Activated T-cell treated with anti-CD3 and anti-CD28 coated beads, Interleukin-2, amount 50 U/mL, for 48 hours (primary cell): ENCODE data around the gene AADACL3.
"Not testable (repeated sequence)": the region's sequence is repeated elsewhere in the genome, so short reads cannot be mapped to it uniquely, and the experiment has no call there.

Experiments used
- DNase-seq, 2 experiments: peaks; one replicate each; pipeline ENCODE4 v3.0.0-alpha.2; 2020

Gene AADACL3, protein sequence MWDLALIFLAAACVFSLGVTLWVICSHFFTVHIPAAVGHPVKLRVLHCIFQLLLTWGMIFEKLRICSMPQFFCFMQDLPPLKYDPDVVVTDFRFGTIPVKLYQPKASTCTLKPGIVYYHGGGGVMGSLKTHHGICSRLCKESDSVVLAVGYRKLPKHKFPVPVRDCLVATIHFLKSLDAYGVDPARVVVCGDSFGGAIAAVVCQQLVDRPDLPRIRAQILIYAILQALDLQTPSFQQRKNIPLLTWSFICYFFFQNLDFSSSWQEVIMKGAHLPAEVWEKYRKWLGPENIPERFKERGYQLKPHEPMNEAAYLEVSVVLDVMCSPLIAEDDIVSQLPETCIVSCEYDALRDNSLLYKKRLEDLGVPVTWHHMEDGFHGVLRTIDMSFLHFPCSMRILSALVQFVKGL

DNA sequence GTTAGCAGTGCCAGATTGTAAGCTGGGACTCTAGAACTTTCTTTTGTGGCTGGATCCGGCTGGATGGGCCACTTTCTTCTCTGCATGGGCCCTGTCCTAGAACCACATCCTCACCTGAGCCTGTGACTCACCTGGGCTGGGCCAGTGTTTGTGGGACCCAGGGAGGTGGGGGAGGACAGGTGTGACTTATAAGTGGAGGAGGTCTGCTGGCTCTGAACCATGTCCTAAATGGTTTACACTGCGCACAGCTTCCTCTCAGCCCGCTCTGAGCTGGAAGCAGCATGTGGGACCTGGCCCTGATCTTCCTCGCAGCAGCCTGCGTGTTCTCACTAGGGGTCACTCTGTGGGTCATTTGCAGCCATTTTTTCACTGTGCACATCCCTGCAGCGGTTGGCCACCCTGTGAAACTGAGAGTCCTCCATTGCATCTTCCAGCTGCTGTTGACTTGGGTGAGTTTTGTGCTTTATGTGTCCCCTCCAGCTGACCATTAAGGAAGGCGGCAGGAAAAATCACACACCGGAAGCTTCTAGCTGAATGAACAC is at the start of gene AADACL3:
AADACL3 (plus strand) TSS at position 215 of the 542 bp plus-strand sequence; CDS start at position 282, 67 bp downstream.
- DNase-seq = no peak

DNA sequence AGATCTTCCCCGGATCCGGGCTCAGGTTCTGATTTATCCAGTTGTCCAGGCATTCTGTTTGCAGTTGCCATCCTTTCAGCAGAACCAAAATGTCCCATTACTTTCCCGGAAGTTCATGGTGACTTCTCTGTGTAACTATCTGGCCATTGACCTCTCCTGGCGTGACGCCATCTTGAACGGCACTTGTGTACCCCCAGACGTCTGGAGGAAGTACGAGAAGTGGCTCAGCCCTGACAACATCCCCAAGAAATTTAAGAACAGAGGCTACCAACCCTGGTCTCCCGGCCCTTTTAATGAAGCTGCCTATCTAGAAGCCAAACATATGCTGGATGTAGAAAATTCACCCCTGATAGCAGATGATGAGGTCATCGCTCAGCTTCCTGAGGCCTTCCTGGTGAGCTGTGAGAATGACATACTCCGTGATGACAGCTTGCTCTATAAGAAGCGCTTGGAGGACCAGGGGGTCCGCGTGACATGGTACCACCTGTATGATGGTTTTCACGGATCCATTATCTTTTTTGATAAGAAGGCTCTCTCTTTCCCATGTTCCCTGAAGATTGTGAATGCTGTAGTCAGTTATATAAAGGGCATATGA is 49.7 kb upstream of the AADACL3 start:
- no peak for DNase-seq

DNA sequence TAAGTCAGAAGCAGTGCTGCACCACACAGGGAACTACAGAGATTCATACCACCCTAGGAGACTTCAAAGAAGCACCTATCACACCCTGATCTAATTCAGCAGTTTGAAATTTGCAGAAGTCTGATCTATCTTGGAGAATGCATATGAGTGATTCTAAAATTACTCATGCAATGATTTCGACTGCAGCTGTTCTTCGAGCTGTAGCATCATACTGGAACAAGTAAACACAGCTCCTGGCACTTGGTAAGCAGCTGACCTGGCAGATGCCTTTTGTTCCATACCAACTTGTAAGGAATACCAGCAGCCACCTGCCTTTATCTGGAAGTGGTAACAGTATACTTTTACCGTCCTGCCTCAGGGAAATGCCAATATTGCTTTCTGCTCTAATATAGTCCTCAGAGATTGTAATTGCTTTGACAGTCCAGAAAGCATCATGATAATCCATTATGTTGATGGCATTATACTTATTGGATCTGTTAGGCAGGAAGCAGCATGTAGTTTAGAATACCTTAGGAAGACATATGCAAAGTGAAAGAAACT is 46.3 kb upstream of the AADACL3 start:
- no peak for DNase-seq

DNA sequence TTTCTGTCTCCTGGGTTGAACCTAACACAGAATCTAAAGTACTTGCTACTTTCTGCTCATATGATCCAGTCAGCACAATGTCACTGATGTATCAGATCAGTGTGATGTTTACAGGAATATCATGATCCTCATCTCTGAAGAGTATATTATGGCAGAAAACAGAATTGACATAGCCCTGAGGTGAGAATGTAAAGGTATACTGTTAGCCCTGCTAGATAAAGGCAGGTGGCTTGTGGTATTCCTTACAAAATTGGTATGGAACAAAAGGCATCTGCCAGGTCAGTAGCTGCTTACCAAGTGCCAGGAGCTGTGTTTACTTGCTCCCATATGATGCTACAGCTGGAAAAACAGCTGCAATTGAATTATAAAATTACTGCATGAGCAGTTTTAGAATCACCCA is 41.6 kb upstream of the AADACL3 start:
- DNase-seq = no peak

DNA sequence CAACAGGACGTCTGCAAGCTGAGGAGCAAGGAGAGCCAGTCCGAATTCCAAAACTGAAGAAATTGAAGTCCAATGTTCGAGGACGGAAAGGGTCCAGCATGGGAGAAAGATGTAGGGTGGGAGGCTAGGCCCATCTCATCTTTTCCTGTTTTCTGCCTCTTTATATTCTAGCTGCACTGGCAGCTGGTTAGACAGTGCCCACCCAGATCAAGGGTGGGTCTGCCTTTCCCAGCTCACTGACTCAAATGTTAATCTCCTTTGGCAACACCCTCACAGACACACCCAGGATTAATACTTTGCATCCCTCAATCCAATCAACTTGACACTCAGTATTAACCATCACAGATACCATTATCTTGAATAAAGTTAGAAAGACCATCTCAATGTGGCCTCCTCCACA is 39.8 kb upstream of the AADACL3 start:
- DNase-seq = not testable (repeated sequence)

DNA sequence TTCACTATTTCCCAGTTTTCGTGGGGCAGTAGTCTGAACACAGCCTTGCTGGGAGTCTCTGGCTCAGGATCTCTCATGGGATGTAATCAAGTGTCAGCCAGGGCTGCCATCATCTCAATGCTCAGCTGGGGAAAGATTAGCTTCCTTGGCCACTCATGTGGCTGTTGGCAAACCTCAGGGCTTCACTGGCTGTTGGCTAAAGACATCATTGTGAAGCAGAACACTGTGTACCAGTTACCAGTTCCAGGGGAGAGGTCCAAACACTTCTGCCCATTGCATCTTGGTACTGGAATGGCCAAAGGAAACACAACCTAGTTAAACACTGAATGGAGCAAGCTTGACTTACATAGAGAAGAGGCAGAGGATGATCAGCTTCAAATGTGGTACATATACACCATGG is 38.3 kb upstream of the AADACL3 start:
- no peak for DNase-seq

DNA sequence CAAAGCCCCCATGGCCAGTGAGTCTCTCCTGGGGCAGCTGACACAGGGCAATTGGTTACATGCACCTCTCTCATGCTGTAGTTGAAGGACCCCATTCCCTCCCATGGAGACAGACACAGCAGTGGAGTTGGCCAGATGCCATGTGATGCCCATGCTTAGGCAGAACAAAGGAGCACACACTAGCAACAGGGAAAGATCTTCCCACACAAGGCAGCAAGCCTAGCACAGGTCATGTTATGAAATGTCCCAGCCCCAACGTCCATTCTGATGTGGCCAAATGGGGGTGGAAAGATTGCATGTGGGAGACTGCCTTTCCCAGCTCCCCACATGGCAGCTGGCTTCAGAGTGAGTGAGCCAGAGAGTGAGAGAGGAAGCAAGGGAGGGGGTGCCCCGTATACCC is 37.6 kb upstream of the AADACL3 start:
- no peak for DNase-seq

DNA sequence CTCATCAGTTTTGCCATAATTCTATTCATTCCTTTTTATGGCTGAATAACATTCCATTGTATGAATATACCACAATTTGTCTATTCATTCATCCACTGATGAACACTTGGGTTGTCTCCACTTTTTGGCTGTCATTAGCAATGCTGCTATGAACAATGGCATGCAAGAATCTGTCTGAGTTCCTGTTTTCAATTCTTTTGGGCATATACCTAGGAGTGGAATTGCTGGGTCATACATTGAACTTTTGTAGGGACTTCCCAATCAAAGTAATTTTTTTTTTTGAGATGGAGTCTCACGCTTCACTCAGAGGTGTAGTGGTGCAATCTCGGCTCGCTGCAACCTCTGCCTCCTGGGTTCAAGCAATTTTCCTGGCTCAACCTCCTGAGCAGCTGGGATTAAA is 37.1 kb upstream of the AADACL3 start:
- DNase-seq = no peak

DNA sequence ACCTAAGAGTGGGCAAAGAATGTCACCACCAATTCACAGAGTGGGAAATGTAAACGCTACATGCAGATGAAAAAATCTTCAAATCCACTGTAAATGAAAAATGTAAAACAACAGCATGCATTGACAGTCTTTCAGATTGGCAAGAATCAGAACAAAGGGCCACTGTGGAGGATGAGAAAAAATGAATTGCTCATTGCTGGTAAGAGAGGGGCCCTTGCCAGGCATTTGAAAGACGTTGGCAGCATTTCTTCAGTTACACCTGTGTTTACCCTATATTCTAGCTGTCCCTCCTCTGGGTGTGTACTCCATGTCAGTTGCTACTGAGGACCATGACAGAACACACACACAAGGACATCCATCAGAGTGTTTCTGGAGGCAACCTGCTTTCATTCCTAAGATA is 25.8 kb upstream of the AADACL3 start:
- no peak for DNase-seq

DNA sequence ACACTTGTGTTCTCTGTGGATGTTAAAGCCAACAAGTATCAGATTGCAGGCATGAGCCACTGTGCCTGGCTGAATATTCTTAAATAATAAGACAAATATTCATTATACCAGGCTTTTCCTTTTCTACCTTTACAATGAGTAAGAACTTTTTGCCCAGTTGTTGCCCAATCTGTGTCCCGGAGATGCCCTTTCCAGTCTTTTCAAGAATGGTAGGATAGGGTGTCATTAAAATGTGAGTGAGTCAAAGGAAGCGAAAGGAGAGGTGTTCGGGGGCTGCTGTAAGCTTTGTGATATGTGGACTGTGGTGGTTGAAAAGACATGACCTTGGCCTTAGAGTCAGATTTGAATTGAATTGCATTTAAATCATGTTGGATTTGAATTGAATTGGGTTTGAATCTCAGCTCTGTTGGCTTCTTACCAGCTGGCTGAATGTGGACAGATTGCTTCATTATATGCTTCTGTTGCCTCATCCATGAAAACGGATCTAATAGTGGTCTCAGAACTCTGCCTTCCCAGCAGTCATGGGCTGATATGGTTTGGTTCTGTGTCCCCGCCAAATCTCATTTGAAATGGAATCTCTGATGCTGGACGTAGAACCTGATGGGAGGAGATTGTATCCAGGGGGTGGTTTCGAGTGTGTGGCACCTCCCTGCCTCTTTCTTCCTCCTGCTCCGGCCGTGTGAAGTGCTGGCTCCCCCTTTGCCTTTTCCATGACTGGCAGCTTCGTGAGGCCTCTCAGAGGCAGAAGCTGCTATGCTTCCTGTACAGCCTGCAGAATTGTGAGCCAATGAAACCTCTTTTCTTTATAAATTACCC is 22.7 kb upstream of the AADACL3 start:
- no peak for DNase-seq

DNA sequence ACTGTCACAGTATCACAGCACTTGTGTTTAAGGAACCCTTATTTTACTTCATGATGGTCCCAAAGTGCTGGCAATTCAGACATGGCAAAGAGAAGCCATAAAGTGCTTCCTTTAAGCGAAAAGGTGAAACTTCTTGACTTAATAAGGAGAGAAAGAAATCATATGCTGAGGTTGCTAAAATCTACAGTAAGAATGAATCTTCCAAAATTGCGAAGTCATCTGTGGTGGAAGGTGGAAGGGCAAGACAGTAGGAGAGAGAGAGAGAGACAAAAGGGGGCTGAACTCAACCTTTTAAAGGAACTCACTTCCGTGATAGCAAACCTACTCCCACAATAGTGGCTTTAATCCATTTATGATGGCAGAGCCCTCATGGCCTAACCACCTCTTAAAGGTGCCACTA is 19.3 kb upstream of the AADACL3 start:
- no peak for DNase-seq

DNA sequence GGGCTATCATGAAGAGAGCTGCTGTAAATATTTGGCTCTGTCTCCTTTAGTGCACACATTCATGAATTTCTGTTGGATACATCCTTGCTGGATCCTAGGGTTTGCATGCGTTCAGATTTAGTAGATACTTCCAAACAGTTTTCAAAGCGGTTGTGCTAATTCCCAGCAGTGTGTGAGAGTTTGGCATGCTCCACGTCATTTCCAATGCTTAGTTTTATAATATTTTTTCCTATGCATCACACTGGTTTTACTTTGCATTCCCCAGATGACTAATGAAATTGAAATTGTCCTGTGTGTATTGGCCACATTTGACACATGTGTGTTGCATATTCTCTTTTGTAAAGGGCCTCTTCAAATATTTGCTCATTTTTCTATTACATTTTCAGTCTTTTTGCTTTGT is 18.5 kb upstream of the AADACL3 start:
- DNase-seq = no peak

DNA sequence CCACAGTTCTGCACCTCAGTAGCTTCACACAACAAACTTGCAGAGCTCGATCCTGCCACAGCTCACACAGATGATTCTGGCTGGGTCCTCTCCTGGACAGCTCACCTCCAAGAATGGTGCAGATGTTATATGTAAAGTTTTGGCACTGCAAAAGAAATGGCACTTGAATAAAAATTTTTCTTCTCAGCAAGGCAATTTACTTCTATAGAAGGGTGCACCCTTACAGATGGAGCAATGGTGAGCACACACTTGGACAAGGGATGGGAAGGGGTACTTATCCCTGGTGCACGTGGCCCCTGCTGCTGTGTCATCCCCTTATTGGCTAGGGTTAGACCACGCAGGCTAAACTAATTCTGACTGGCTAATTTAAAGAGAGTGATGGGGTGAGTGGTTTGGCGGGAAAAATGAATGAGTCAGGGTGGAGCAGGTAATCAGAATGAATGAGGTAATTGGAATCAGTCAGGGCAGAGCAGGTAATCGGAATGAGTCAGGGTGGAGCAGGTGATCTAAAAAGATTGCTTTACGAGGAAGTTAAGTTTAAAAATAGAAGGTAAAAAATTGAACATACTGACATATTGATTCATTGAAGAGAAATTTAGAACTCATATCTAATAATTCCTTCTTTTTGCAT is 12.0 kb upstream of the AADACL3 start:
- DNase-seq = no peak

DNA sequence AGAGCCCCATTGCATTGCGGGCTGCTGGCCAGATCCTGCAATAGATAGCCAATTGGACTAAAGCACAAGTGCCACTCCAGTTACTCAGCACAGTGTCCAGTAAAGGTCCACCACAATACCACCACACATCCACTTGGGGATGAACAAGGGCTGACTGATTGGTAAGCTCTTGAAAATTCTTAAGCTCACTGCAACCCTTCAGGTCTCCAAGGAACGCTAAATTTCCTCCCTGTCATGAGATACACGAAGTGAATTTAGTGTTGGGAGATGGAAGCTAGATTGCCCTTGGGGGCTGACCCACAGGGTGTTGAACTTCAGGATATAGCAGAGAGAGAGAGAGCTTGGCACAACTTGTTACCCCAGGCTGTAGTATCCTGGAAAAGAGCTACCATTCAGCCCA is 9.8 kb upstream of the AADACL3 start:
- no peak for DNase-seq

DNA sequence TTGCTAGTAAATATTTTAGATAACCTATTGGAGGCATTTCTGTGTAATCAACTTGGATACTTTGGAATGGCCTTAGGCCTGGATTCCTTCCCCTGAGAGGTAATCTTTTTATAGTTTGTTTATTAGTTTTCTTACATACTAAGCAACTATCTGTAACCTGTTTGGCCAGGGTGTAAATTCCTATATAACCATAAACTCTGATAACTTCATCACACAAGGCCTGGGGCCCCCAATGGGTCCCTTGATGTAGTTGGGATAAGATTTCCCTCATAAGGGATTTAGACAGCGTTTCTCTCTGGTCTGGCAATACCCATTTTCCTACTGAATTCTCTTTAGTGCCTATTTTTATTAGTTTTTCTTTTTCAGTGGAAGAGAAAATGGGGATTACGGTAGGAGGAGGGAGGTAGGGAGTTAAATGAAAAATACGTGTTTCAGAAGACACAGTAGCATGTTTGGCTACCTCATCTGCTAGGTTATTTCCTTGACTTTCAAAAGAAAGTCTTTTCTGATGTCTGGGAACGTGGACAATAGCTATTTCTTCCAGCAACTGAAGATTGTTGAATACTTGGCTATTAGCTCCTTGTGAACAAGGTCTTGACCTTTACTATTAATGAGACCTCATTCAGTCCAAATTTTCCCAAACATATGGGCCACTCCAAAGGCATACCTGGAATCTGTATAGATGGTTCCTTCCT is 7.4 kb upstream of the AADACL3 start:
- DNase-seq = no peak

DNA sequence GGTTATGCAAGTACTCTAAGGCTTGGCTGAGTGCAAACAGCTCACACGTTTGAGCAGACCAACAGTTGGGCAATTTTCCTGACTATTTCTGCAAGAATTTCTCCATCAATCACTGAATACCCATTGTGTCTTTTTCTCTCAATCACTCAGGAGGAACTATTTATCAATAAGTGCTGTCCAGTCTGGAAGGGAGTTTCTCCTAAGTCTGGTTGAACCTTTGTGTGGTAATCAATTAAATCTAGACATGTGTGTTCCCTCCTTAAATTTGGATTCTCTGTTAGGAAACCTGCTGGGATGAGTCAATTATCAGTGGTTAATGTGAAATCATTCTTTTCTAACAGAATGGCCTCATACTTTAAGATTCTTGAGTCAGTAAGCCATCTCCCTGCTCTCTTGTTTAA is 6.8 kb upstream of the AADACL3 start:
- no peak for DNase-seq

DNA sequence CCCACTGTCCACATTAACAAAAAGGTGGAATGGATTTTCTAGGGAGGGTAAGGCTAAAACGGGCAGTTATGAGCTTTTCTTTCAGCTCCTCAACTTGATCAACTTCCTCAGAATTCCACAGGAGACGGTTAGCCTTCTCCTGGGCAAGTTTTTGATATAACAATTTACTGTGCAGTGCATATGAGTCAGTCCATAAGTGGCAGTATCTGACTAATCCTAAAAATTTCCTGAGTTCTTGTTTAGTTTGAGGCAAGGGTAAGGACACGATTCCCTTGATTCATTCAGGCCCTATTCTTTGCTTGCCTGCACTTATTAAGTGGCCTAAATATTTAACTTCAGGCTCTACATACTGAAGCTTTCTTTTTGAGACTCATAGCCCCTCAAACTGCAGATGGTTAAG is 6.2 kb upstream of the AADACL3 start:
- DNase-seq = no peak

DNA sequence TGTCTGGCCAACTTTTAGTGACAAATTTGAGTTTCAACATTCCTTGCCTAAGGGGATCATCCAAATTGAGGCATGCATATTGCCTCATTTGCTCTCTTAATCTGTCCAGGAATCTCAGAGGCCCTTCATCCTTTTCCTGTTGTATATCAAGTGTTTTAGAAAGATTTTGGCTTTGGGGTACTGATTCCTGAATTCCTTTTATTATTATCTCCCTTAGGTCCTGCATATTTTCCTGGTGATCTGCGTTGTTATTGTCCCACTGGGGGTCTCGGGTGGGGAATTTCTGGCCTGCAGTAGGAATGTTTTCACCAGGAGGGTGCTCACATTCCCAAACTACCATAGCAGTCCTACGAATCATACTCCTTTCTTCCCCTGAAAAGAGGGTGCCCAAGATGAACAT is 4.4 kb upstream of the AADACL3 start:
- DNase-seq = no peak

DNA sequence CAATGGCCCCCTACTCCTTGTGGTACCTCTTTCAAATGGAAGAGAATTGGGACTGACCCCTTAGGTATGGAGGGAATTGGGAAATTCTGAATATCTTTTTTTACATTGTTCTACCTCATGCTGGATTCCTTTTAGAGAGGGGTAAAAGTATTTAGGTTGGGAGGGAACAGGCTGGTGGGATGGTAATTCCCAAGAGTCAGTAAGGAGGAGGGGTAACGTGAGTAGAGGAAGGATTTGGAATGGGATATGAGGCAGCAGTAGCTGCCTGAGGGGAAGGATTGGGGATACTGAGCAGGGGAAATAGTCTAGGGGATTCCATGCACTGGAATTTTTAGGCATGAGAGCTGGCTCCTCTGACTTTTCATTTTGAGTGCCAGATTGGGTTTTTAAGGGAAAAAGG is 3.8 kb upstream of the AADACL3 start:
- DNase-seq = no peak

DNA sequence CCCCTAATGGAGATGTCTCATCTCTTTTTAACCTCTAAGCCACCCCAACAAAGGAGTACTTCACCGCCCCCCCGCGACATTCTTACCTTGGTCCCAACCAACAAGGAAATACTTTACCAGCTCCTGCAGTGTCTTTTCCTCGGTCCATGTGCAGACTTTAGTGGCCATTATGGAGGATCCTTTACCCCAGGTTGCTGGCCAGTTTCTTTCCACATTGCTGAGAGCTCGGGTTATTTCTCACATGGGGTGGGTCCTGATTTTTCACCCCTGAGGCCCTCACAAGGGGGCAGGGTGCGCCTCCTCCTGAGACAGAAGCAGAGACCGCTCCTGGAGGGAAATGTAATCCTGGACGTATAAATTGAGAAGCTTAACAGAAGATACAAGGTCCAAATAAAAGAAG is 3.0 kb upstream of the AADACL3 start:
- no peak for DNase-seq

DNA sequence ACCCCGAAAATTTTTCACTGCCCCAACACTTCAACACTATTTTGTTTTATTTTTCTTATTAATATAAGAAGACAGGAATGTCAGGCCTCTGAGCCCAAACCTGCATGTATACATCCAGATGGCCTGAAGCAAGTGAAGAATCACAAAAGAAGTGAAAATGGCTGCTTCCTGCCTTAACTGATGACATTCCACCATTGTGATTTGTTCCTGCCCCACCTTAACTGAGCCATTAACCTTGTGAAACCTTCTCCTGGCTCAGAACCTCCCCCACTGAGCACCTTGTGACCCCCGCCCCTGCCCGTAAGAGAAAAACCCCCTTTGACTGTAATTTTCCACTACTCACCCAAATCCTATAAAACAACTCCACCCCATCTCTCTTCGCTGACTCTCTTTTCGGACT is 2.3 kb upstream of the AADACL3 start:
- not testable (repeated sequence) for DNase-seq
